Measurements from ENCODE around the gene RTP5.

The RTP5 gene

GRCh38 chr2:241857572-241858121 lies 11.9 kb upstream of the RTP5 start:
- no peak for DNase-seq (ENCODE audit: low read depth in 2 of 2)

- DNase-seq (ENCODE audit: low read depth in 2 of 2), result no peak
Observed at GRCh38 chr2:241858206-241859016, 11.1 kb upstream of the RTP5 start, which contains the start of gene PDCD1. TSS of gene PDCD1 (minus strand) at chr2:241858894. CDS start at chr2:241858838, 56 bp downstream.

GRCh38 chr2:241859017-241859435 lies 10.5 kb upstream of the RTP5 start:
- no peak for DNase-seq (ENCODE audit: low read depth in 2 of 2)

- no peak for DNase-seq (ENCODE audit: low read depth in 2 of 2)
Observed at GRCh38 chr2:241859436-241860183, 9.9 kb upstream of the RTP5 start.

- DNase-seq (ENCODE audit: low read depth in 2 of 2), result no peak
Observed at GRCh38 chr2:241860184-241861078, 9.1 kb upstream of the RTP5 start.

GRCh38 chr2:241861264-241861663 lies 8.3 kb upstream of the RTP5 start:
- DNase-seq (ENCODE audit: low read depth in 2 of 2), result no peak

GRCh38 chr2:241862093-241862492 lies 7.4 kb upstream of the RTP5 start:
- no peak for DNase-seq (ENCODE audit: low read depth in 2 of 2)

- no peak for DNase-seq (ENCODE audit: low read depth in 2 of 2)
Observed at GRCh38 chr2:241862775-241863535, 6.6 kb upstream of the RTP5 start.

GRCh38 chr2:241863536-241863954 lies 6.0 kb upstream of the RTP5 start:
- DNase-seq (ENCODE audit: low read depth in 2 of 2), result no peak

- DNase-seq (ENCODE audit: low read depth in 2 of 2), result no peak
Observed at GRCh38 chr2:241864168-241864849, 5.2 kb upstream of the RTP5 start.

GRCh38 chr2:241864850-241865213 lies 4.7 kb upstream of the RTP5 start:
- no peak for DNase-seq (ENCODE audit: low read depth in 2 of 2)

- no peak for DNase-seq (ENCODE audit: low read depth in 2 of 2)
Observed at GRCh38 chr2:241865416-241865956, 4.0 kb upstream of the RTP5 start.

GRCh38 chr2:241865957-241866789 lies 3.4 kb upstream of the RTP5 start:
- no peak for DNase-seq (ENCODE audit: low read depth in 2 of 2)

- no peak for DNase-seq (ENCODE audit: low read depth in 2 of 2)
Observed at GRCh38 chr2:241866790-241867645, 2.5 kb upstream of the RTP5 start.

- no peak for DNase-seq (ENCODE audit: low read depth in 2 of 2)
Observed at GRCh38 chr2:241867776-241868420, 1.6 kb upstream of the RTP5 start.

GRCh38 chr2:241868661-241869081 lies 858 bp upstream of the RTP5 start:
- DNase-seq (ENCODE audit: low read depth in 2 of 2), result no peak

- DNase-seq (ENCODE audit: low read depth in 2 of 2), result no peak
Observed at GRCh38 chr2:241870081-241870541, 582 bp downstream of the RTP5 start.
